NK-92 (cell line): ENCODE results near the gene PTPRJ.

ENCODE experiments used
- DNase-seq: peaks from one replicate; lab custom pipeline; 2025; ENCODE audit not compliant: unreplicated experiment; lab: John Stamatoyannopoulos, UW

Gene PTPRJ

DNA sequence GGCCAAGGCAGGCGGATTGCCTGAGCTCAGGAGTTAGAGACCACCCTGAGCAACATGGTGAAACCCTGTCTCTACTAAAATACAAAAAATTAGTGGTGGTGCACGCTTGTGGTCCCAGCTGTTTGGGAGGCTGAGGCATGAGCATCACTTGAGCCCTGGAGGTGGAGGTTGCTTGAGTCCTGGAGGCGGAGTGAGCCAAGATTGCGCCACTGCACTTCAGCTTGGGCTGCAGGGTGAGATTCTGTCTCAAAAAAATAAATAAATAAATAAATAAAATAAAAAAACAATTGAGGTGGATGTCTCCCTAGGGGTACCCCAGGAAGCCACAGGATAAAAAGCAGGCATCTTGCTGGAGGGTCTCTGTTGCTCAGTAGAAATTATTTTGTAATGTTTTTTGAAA lies 14.1 kb downstream of the PTPRJ start:
- DNase-seq, result no peak

DNA sequence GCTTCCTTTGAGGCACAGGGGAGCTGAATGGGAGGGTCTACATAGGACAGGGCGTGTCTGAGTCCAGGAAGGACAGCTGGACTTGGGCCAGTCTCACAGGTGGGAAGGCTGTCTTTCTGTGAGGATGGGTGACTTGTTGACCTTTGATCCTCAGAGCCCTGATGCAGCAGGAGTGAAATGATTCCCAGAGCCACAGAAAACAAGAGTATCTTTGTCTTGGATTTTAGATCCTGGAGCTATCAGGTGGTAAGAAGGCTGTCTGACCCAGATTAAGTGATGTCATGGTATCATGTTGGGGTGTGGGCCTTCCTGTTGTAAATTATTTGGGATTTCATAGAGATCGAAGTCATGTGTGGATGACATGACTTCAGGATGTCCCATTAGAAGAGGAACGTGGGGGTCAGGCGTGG lies 15.0 kb downstream of the PTPRJ start:
- DNase-seq, result no peak

- no peak for DNase-seq
Measured at GRCh38 chr11:47997063-47998053, 17.0 kb downstream of the PTPRJ start.

DNA sequence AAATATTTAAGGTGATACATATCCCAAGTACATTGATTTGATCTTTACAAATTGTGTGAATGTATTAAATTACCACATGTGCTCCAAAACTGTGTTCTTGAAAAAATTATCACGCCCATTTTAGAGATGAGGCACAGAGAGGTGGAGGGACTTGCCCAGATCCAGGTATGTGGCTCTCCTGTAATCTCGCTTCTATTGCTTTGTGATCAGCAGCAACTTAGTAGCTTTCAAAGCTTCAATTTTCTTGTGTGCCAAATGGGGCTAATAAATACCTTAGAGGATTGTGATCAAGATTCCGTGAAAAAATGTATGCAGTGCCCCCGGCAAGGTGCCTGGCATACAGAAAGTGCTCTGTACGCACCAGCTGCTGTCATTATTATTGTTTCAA lies 18.0 kb downstream of the PTPRJ start:
- no peak for DNase-seq

- DNase-seq, result no peak
Measured at GRCh38 chr11:47998733-47999359, 18.5 kb downstream of the PTPRJ start.

DNA sequence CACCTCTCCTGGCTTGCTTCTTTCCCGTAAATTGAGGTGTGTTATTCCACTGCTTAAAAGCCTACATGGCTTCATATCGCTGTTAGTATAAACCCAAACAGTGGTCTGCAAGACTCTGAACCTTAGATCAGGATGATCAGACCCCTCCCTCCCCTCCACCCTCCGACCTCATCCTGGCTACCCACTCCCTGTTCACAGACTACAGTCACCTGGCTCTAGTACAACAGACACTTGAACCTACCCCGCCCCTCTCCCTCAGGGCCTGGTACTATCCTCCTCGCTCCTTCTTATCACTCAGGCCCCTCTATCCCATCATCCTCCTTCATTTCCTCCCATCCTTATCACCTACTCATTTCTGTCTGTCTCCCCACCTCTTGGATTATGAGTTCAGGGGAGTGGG lies 20.1 kb downstream of the PTPRJ start:
- no peak for DNase-seq

- DNase-seq, result peak; percentile 32
Measured at GRCh38 chr11:48001438-48002021, 21.2 kb downstream of the PTPRJ start.

- DNase-seq, result no peak
Measured at GRCh38 chr11:48002561-48002960, 22.2 kb downstream of the PTPRJ start.

- no peak for DNase-seq
Measured at GRCh38 chr11:48003926-48004325, 23.6 kb downstream of the PTPRJ start.

GRCh38 chr11:48004456-48004855 lies 24.1 kb downstream of the PTPRJ start:
- no peak for DNase-seq

GRCh38 chr11:48005136-48005535 lies 24.8 kb downstream of the PTPRJ start:
- no peak for DNase-seq

DNA sequence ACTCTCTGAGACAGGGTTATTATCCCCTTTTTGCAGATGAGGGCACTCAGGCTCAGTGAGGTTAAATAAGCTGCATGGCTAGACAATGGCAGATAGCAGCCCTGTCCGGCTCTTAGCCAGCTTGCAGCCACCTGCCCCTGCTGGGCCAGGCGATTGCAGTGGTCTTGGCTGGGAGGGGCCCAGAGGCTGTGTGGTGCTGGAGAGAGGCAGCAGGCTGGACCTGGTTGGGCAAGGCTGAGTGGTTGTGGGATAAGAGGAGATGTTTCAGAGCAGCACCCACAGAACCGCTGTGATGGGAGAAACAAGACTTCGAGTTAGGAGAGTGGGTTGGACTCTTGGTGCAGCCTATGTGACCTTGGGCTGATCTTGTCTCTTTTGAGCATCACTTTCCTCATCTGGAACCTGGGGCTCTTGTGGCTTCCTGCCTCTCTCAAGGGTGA lies 25.5 kb downstream of the PTPRJ start:
- DNase-seq, result no peak

DNA sequence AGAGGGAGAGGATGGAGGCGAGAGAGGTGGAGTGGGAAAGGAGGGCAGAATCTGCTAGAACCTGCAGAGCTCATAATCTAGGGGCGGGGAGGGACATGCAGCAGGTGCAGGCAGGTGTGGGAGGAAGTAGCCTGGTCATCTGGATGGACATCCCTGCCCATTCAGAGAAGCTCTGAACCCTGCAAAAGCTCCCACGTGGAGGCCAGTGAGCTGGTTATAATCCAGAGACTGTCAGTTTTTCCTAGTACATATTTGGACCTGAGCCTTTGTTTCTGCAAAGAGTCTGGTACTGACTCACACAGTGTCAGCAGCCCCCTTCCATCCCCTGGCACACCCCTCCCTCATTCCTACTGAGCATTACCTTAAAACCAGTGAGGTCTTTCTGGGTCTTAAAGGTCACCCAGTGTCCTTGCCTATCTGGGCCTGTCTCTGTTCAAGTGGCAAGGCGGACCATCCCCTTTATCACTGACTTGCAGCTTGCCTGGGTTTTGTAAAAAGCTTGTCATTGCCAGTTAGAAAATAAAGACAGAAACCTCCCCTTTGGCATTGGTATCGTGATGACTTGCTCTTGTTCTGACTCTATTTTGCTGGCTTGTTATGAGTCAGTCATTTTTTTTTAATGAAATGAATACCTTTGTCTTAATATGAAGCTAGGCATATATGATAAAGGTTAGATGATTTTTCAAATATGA lies 26.1 kb downstream of the PTPRJ start:
- no peak for DNase-seq

DNA sequence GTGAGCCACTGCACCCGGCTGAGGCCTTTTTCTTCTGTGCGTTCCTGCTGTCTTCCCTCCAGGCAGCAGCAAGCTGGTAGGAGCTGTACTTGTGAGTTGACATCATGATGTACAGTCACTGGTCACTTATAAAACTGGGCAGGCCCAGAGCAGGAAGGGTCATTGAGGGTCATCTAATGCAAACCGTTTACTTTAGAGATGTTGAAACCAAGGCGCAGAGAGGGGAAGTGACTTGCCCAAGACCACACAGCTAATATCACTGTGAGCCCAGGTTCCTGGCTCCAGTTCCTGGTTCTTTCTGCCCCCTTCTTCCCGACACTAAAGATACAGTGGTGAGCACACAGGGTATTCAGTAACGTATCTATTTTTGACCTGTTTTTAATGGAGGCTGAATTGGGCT lies 27.3 kb downstream of the PTPRJ start:
- DNase-seq, result no peak

DNA sequence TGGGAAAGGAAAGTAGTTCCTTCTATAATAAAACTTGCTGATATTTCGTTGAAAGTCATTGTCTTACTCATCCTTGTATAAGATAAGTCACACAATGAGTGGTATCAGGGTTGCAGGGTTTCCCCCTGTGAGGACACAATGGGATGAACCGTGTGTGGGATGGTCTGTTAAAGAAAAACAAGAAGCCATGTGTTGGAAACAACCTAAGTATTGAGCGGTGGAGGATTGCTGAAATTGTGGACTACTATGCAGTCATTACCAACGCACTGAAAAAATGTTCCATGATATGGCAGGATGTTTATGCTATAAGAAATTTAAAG lies 28.6 kb downstream of the PTPRJ start:
- DNase-seq, result no peak

GRCh38 chr11:48011102-48011797 lies 30.9 kb downstream of the PTPRJ start:
- DNase-seq, result no peak

DNA sequence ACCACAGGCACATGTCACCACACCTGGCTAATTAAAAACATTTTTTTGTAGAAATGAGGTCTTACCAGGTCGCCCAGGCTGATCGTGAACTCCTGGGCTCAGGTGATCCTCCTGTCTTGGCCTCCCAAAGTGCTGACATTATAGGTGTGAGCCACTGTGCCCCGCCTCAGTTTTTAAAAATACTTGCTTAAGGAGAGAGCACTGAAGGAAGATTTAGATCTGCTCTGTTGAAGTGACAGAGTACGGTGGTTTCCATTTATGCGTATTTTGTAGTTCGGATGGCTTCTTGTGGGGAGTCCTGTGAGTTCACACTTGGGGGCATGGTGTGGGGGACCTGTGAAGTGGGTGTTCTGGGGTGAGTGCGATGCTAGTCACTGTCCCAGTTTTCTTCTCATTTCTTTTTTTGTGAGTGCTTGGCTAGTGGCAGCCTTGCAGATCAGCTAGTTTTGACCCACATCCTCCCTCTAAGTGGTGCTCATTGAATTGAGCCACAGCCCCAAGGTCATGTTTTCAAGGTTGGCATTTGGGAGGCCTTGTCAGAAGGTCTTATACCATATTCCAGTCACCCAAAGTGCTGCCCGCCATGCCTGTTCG lies 31.5 kb downstream of the PTPRJ start:
- DNase-seq, result no peak

GRCh38 chr11:48013269-48013901 lies 33.0 kb downstream of the PTPRJ start:
- DNase-seq, result no peak

- DNase-seq, result no peak
Measured at GRCh38 chr11:48014917-48015316, 34.6 kb downstream of the PTPRJ start.
